Activated CD4-positive, alpha-beta T cell treated with anti-CD3 and anti-CD28 coated beads, Interleukin-2, amount 50 U/mL, for 1 hour (primary cell): ENCODE results near the gene LTN1.
"Not testable (repeated sequence)": the region's sequence is repeated elsewhere in the genome, so short reads cannot be mapped to it uniquely, and the experiment has no call there.

Source experiments
- DNase-seq: peaks from one replicate; pipeline ENCODE4 v3.0.0-alpha.2; 2020

Gene LTN1

GRCh38 chr21:28986677-28987076 is 6.0 kb downstream of the LTN1 start:
- DNase-seq: no peak

DNA sequence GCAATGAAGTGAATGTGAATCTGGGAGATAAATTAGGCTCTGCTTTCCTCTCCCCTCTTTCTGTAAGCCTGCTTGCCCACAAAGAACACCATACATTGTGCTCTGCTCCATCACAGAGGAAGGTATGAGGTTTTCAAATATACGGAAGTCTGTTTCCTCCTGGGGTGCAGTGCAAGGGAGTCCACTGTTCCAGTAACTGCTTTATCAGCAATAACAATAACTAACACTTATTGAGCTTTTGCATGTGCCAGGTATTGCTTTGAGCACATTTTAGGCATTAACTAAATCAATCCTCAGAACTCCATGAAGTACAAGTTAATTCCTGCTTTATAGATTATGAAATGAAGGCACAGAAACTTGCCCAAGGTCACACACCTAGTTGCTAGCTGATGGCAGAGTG is 10.0 kb downstream of the LTN1 start:
- DNase-seq: no peak

- DNase-seq: no peak
Observed at GRCh38 chr21:28979092-28979491, 13.6 kb downstream of the LTN1 start.

DNA sequence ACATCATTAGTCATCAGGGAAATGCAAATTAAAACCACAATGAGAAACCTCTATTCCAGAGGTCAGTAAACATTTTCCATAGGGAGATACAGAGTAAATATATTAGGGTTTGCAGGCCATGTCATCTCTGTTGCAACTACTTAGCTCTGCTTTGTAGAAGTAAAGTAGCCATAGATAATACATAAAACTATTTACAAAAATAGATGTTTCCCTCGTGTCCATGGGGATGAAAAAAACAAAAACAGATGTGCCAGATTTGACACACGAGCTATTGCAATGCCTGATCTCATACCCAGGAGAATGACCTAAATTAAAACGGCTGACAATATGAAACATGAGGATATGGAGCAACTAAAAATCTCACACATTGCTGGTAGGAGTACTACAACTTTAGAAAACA is 17.3 kb downstream of the LTN1 start:
- no peak for DNase-seq

GRCh38 chr21:28974531-28975227 is 18.0 kb downstream of the LTN1 start:
- DNase-seq: no peak

DNA sequence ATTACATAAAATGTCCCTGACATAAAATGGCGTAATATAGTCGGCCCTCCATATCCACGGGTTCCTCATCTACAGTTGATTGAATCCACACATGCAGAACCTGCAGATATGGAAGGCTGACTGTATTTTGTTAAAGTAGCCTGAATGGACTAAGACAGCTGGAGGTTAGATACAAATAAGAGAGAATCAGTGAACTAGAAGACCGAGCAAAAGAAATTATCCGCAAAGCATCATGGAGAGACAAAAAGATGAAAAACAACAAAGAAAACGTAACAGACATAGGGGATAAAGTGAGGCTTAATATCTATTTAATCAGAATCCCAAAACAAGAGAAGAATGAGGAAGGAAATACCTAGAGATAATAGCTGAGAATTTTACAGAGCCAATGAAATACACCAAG is 20.3 kb downstream of the LTN1 start:
- no peak for DNase-seq

DNA sequence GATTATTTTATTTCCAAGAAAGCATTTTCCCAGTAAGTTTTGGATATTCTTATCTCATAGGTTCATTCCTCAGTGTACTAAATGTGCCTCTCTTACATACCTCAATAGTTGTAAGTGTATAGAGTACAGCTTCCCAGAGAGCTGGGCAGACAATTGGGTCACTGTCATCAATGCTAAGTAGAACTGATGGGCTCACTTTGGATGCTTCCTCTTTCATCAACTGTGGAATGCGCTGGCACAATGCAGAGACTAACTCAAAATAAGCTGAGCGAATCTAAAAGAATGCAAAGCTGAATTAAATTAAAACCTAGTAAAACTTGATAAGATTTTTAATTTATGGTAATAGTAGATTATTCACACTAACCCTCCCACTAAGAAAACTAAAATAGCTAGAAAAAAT is 21.5 kb downstream of the LTN1 start:
- DNase-seq: no peak

- no peak for DNase-seq
Observed at GRCh38 chr21:28963831-28964230, 28.8 kb downstream of the LTN1 start.

DNA sequence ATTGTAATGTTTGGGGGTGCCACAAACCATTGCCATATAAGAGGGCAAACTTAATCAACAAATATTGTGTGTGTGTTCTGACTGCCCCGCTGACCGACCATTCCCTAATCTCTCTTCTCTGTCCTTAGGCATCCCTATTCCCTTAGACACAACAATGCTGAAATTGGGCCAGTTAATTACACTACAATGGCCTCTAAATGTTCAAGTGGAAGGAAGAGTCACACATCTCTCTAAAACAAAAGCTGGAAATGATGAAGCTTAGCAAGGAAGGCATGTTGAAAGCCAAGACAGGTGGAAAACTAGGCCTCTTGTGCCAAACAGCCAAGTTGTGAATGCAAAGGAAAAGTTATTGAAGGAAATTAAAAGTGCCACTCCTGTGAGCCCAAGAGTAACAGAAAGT is 30.2 kb downstream of the LTN1 start:
- no peak for DNase-seq

DNA sequence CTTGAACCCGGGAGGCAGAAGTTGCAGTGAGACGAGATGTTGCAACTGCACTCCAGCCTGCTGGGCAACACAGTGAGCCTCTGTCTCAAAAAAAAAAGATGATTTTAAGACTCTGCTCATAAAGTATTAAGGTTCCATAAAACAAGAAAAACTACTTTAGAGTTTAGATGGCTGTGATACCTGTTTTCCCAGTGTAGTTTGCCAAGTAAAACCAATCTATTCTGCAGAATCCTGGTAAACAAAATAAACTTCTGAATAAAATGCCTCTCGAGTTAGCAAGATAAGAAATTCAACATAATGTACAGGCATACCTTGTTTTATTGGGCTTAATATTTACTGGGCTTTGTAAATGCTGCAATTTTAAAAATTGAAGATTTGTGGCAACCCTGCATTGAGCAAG is 30.8 kb downstream of the LTN1 start:
- DNase-seq: no peak

- DNase-seq: no peak
Observed at GRCh38 chr21:28960245-28960644, 32.4 kb downstream of the LTN1 start.

DNA sequence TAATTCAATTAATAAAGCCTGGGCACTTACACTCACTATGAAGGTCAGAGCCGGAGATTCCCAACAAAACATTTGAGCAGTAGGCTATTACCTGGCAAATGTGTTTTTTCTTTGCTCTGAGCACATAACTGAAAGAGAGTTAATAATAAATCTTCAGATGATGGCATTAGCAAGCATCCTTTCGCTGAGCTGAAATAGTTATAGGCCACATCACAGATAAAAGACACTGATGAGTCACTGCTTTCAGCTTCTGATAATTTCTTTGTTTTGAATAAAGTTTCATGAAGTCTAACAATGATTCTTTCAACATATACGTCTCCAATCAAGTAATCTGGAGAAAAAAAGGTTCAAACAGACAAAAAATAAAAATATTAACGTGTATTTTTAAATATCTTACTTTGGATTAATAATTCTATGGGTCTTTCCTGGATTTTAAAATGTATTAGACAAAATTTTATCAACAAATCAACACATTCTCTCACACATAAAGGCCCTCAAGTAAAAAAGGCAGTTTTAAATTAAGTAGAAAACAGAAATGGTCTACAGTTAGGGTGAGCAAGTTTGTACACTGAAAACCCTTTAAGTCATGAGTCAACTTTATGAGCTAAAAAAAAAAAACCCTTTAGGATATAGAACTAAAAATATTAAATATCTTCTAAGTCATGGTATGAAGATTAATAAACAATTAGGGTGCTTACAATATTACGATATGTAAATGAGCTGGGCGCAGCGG is 33.1 kb downstream of the LTN1 start:
- DNase-seq: no peak

- no peak for DNase-seq
Observed at GRCh38 chr21:28953247-28953646, 39.4 kb downstream of the LTN1 start.

DNA sequence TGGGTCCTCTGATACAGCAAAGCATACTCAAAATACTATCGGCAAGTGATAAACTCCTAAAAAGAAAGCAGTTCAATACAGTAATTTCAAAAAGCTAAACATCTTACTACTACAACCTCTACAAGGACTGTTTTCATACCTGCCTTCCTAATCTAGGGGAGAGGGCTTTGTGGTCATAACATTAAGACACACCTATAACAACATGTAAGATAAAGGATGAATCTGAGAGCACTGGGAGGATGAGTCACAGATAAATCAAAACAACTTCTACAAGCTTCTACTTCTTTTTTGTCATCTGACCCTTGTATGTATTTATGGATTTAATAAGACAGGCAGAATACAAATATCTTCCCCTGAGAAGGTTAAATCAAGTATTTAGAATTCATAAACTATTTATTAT is 40.0 kb downstream of the LTN1 start:
- no peak for DNase-seq

GRCh38 chr21:28949318-28949717 is 43.4 kb downstream of the LTN1 start:
- DNase-seq: no peak

DNA sequence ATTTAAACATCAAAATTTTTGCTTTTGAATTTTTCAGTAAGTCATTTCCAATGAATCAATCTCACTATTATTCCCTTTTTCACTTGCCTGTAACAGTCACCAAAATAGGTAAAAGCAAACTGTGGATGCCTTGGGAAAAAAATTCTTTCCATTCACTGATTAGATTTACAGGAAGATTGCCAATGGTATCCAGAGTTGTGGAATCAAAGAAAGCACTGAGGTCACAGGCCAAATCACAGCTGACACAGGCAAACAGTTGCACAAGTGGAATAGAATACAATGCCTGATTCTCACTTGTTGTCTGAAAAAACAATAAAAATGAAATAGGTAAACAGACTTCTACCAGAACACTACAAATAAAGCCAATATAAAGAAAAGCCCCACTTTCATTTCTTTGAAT is 48.4 kb downstream of the LTN1 start:
- DNase-seq: no peak

DNA sequence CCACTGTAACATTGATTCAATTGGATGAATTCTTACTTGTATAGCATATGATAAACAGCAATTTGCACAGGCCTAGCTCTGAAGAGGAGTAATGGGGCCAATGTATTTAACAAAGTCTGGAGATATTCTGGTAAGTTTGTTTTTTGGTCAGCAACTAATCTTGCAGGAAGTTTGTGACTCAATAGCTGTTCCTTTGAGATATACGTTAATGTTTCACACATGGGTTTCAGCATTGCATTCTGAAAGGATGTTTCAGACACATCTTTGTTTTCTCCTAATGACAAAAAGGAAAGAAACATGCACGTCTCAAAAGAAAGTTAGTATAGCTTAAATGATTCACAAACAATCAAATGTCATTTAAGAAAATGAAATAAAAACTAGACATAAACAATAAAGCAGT is 49.0 kb downstream of the LTN1 start:
- DNase-seq: no peak

GRCh38 chr21:28938726-28939125 is 54.0 kb downstream of the LTN1 start:
- no peak for DNase-seq

- no peak for DNase-seq
Observed at GRCh38 chr21:28937737-28938136, 54.9 kb downstream of the LTN1 start.

- no peak for DNase-seq
Observed at GRCh38 chr21:28936721-28937120, 56.0 kb downstream of the LTN1 start.

DNA sequence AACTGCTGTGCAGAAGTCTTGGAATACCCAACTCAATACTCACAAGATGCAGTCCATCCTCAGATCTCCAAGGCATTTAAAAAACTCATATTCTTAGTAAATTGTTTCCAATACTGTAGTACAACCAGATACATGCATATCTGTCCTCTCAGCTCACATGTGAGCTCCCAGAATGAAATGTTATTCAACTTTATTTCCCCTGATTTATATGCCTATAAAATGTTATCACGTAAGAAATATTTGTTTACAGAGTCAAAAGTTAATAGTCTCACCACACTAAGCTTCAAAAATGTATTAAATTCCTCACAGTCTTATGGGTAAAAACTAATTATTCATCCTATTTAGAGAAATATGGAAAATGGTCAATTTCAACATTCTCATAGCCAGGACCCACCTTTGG is 56.6 kb downstream of the LTN1 start:
- DNase-seq: no peak

GRCh38 chr21:28932717-28933116 is 60.0 kb downstream of the LTN1 start:
- DNase-seq: no peak

GRCh38 chr21:28931708-28932372 is 60.8 kb downstream of the LTN1 start:
- not testable (repeated sequence) for DNase-seq
